Stimulated activated naive CD4-positive, alpha-beta T cell (primary cell): ENCODE data around the gene IPMK.
"Not testable (repeated sequence)": the region's sequence is repeated elsewhere in the genome, so short reads cannot be mapped to it uniquely, and the experiment has no call there.

Source experiments
- DNase-seq, 6 experiments: peaks; one replicate each; lab custom pipeline; 2025; lab: John Stamatoyannopoulos, UW

Gene IPMK

GRCh38 chr10:58266826-58267712 is 625 bp downstream of the IPMK start:
- peak in 5 of 6 experiments; percentile 37 to 60 (median 46) for DNase-seq

- DNase-seq = peak in 3 of 6 experiments; percentile 9 to 38 (median 19)
These were observed 1.5 kb downstream of the IPMK start for GRCh38 chr10:58266003-58266825.

GRCh38 chr10:58265249-58265648 is 2.4 kb downstream of the IPMK start:
- no peak for DNase-seq

- DNase-seq = no peak
These were observed 2.9 kb downstream of the IPMK start for GRCh38 chr10:58264780-58265179.

GRCh38 chr10:58262766-58263165 is 4.9 kb downstream of the IPMK start:
- DNase-seq = no peak

GRCh38 chr10:58260334-58260733 is 7.4 kb downstream of the IPMK start:
- DNase-seq = no peak

GRCh38 chr10:58258977-58259692 is 8.6 kb downstream of the IPMK start:
- no peak for DNase-seq

GRCh38 chr10:58256013-58256780 is 11.5 kb downstream of the IPMK start:
- DNase-seq = not testable (repeated sequence)

- DNase-seq = no peak
These were observed 13.1 kb downstream of the IPMK start for GRCh38 chr10:58254644-58255043.

- no peak for DNase-seq
These were observed 14.5 kb downstream of the IPMK start for GRCh38 chr10:58253184-58253583.

- not testable (repeated sequence) for DNase-seq
These were observed 23.0 kb downstream of the IPMK start for GRCh38 chr10:58244666-58245065.

GRCh38 chr10:58244242-58244641 is 23.5 kb downstream of the IPMK start:
- DNase-seq = not testable (repeated sequence)

GRCh38 chr10:58243801-58244200 is 23.9 kb downstream of the IPMK start:
- not testable (repeated sequence) for DNase-seq

GRCh38 chr10:58243269-58243668 is 24.4 kb downstream of the IPMK start:
- DNase-seq = no peak

- no peak for DNase-seq
These were observed 26.3 kb downstream of the IPMK start for GRCh38 chr10:58241346-58241745.

- no peak for DNase-seq
These were observed 27.2 kb downstream of the IPMK start for GRCh38 chr10:58240531-58240930.

GRCh38 chr10:58239561-58240169 is 28.0 kb downstream of the IPMK start:
- DNase-seq = no peak

- no peak for DNase-seq
These were observed 30.5 kb downstream of the IPMK start for GRCh38 chr10:58237014-58237834.

GRCh38 chr10:58229856-58230255 is 37.8 kb downstream of the IPMK start:
- DNase-seq = not testable (repeated sequence)

- DNase-seq = no peak
These were observed 42.0 kb downstream of the IPMK start for GRCh38 chr10:58225654-58226053.
